ENCODE results near the gene TIRAP. TPM values are rescaled to one million over a fixed set of nuclear protein-coding genes. Genes with fewer than 3 reads are reported as not detected.
A peak's percentile ranks its signal among the peaks of the same experiment; 100 is the strongest.

Gene TIRAP
- total RNA-seq, 1 donor from 2014 or later, result 10.0 TPM

GRCh38 chr11:126279191-126279590 is 3.7 kb upstream of the TIRAP start:
- H3K9me3 Mint-ChIP-seq, result no peaks in the 10 kb centered on the region
- H3K36me3 Mint-ChIP-seq, result peaks cover 4% of the 10 kb centered on the region
- H3K27ac Mint-ChIP-seq, result no peak overlapping the region
- no peak for DNase-seq (ENCODE audit: low spot score in 2 of 2, unreplicated experiment in 2 of 2)
- TF ChIP-seq, protein P1, sequence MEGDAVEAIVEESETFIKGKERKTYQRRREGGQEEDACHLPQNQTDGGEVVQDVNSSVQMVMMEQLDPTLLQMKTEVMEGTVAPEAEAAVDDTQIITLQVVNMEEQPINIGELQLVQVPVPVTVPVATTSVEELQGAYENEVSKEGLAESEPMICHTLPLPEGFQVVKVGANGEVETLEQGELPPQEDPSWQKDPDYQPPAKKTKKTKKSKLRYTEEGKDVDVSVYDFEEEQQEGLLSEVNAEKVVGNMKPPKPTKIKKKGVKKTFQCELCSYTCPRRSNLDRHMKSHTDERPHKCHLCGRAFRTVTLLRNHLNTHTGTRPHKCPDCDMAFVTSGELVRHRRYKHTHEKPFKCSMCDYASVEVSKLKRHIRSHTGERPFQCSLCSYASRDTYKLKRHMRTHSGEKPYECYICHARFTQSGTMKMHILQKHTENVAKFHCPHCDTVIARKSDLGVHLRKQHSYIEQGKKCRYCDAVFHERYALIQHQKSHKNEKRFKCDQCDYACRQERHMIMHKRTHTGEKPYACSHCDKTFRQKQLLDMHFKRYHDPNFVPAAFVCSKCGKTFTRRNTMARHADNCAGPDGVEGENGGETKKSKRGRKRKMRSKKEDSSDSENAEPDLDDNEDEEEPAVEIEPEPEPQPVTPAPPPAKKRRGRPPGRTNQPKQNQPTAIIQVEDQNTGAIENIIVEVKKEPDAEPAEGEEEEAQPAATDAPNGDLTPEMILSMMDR (IDR thresholded peaks at IDR 0.05; ENCODE audit: unreplicated experiment), result no peak
- H3K27me3 Mint-ChIP-seq (ENCODE audit: low read depth), result no peaks in the 10 kb centered on the region
- H3K4me3 Mint-ChIP-seq, result no peak overlapping the region
- H3K4me1 Mint-ChIP-seq, result peaks cover 21% of the 10 kb centered on the region

DNA sequence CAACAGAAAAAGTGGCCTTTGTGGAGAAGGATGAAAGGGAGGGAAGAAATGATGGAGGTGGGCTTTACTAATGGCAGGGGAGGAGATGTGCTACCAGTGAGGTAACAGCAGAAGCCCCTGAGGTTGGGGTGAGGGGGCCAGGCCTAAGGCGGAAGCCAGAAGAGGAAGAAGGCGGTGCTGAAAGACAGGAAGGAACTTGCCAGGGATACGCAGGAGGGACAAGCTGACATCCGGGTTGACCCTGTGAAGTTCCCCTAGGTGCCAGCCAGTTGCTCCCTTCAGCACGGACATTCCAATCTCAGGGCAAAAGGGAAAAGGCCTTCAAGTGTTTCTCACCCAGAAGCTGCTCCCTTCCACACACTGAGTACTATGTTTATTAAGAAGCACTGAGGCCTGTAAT is 2.3 kb upstream of the TIRAP start:
- Mint-ChIP-seq H3K4me3 (no peak overlapping the region), H3K4me1 (peaks cover 28% of the 10 kb centered on the region), H3K27me3 (ENCODE audit: low read depth) (no peaks in the 10 kb centered on the region), H3K36me3 (peaks cover 2% of the 10 kb centered on the region), H3K9me3 (no peaks in the 10 kb centered on the region), H3K27ac (no peak overlapping the region)
- DNase-seq (ENCODE audit: low spot score in 2 of 2, unreplicated experiment in 2 of 2), result no peak
- TF ChIP-seq, protein P1 (IDR thresholded peaks at IDR 0.05; ENCODE audit: unreplicated experiment), result no peak

DNA sequence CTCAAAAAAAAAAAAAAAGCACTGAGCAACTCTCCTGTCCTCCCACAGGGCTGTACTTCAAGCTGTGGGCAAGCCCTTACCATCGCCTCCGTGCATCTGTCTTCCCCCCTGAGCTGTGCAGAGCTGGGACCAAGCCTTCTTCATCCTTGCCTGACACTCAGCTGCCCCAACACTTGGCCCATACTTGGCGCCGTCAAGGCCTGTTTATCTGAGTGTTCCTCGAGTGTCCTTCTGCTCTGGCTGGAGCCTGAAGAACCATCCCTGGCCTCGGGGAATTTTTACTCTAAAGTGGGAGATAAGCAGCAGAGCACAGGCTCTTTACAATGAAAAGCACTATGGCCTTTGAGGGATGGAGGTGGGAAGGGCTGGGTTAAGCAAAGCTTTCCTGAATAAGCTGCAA is 1.6 kb upstream of the TIRAP start:
- Mint-ChIP-seq H3K27ac (no peak overlapping the region), H3K9me3 (no peaks in the 10 kb centered on the region), H3K27me3 (ENCODE audit: low read depth) (no peaks in the 10 kb centered on the region), H3K4me1 (peaks cover 28% of the 10 kb centered on the region), H3K4me3 (peak overlapping the region; percentile 91), H3K36me3 (no peaks in the 10 kb centered on the region)
- TF ChIP-seq, protein P1 (IDR thresholded peaks at IDR 0.05; ENCODE audit: unreplicated experiment), result no peak
- DNase-seq (ENCODE audit: low spot score in 2 of 2, unreplicated experiment in 2 of 2), result no peak

DNA sequence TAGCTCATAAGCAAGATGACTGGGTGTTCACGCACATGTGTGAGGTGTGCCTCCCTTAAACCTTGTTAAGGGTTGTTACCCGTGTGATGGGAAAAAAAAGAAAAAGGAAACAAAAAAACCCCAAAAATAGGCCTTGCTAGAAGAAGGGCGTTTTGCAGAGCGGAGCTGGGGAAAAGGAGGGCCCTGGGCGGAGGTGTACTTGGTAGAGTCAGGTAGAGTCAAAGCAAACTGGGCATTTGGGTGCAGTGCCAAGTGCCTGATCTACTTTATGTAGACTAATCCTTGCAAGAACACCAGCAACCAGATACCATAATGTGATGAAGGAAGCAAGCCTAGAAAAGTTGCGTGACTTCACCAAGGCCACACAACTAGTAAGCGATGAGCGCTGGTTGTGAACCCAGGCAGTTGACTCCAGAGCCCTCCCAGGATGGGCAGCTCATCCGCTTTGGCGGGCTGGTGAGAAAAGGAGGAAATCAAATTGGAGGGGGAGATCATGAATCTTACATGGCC is 1.2 kb upstream of the TIRAP start:
- no peaks in the 10 kb centered on the region for H3K27me3 Mint-ChIP-seq (ENCODE audit: low read depth)
- H3K36me3 Mint-ChIP-seq, result no peaks in the 10 kb centered on the region
- H3K4me1 Mint-ChIP-seq, result peaks cover 28% of the 10 kb centered on the region
- peak overlapping the region; percentile 95 for H3K27ac Mint-ChIP-seq
- peak overlapping the region; percentile 91 for H3K4me3 Mint-ChIP-seq
- no peak for DNase-seq (ENCODE audit: low spot score in 2 of 2, unreplicated experiment in 2 of 2)
- TF ChIP-seq, protein P1 (IDR thresholded peaks at IDR 0.05; ENCODE audit: unreplicated experiment), result no peak
- H3K9me3 Mint-ChIP-seq, result no peaks in the 10 kb centered on the region

DNA sequence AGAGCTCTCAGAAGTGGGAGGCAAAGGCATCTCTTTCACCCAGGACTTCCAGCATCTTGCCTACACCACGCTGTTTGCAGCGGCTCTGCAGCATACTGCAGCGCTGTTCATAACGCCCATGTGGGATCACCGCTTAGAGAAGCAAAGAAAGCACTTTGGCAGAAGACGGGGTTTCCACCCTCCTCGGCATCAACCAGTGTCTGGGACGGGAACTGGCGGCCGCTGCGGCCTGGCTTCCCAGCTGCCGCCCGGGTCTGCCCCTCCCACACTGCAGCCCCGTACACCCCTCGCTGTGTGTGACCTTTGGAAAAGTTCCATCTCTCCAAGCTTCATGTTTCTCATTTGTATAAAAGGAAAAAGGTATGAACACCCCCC is 545 bp upstream of the TIRAP start:
- Mint-ChIP-seq H3K36me3 (no peaks in the 10 kb centered on the region), H3K4me1 (peaks cover 28% of the 10 kb centered on the region), H3K9me3 (no peaks in the 10 kb centered on the region), H3K27me3 (ENCODE audit: low read depth) (no peaks in the 10 kb centered on the region), H3K4me3 (peak overlapping the region; percentile 91), H3K27ac (peak overlapping the region; percentile 95)
- peak in 1 of 2 experiments; percentile 58 for DNase-seq (ENCODE audit: low spot score in 2 of 2, unreplicated experiment in 2 of 2)
- TF ChIP-seq, protein P1 (IDR thresholded peaks at IDR 0.05; ENCODE audit: unreplicated experiment), result no peak

DNA sequence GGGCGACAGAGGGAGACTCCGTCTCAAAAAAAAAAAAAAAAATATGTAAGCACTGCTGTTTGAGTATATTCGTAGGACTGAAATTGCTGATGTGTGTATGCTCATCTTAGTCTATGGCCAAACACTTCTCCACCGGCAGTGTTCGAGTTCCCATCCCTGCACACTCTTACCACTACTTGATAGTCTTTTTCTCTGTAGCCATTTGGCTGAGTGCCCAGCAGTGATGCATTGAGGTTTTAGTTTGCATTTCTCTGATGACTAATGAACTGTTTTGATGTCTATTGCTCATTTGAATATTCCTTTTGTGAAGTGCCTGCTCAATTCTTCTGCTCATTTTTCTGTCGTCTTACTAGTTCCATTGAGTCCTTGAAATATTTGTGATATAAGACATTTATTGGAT is 1.9 kb downstream of the TIRAP start:
- peak overlapping the region; percentile 10 for H3K27ac Mint-ChIP-seq
- H3K9me3 Mint-ChIP-seq, result no peaks in the 10 kb centered on the region
- no peak for DNase-seq (ENCODE audit: low spot score in 2 of 2, unreplicated experiment in 2 of 2)
- peaks cover 28% of the 10 kb centered on the region for H3K4me1 Mint-ChIP-seq
- H3K4me3 Mint-ChIP-seq, result peak overlapping the region; percentile 28
- peaks cover 2% of the 10 kb centered on the region for H3K36me3 Mint-ChIP-seq
- TF ChIP-seq, protein P1 (IDR thresholded peaks at IDR 0.05; ENCODE audit: unreplicated experiment), result no peak
- no peaks in the 10 kb centered on the region for H3K27me3 Mint-ChIP-seq (ENCODE audit: low read depth)
